Pulmonary artery endothelial cell (primary cell): ENCODE measurements around the gene UBE2F. TPM values are rescaled to one million over a fixed set of nuclear protein-coding genes. Genes with fewer than 3 reads are reported as not detected.
"Not testable (repeated sequence)": the region's sequence is repeated elsewhere in the genome, so short reads cannot be mapped to it uniquely, and the experiment has no call there.

ENCODE experiments used
- DNase-seq: peaks from one replicate; pipeline ENCODE4 v3.0.0-alpha.2; 2011; ENCODE audit warnings: low read depth, low spot score
- total RNA-seq: library from RNA; depleted of rRNA; stranded (reverse); fragments of >200 nt; gene quantifications from 2 replicates; pipeline ENCODE4 v1.2.3, GENCODE V29; 2014

UBE2F gene
- total RNA-seq, 1 donor from 2014 or later = 39.1 TPM

- no peak for DNase-seq
These were observed 78.8 kb downstream of the UBE2F start for GRCh38 chr2:238045575-238045974.

GRCh38 chr2:238046725-238047270 is 80.0 kb downstream of the UBE2F start:
- no peak for DNase-seq

GRCh38 chr2:238053191-238053776 is 86.5 kb downstream of the UBE2F start:
- no peak for DNase-seq

- DNase-seq = no peak
These were observed 89.0 kb downstream of the UBE2F start for GRCh38 chr2:238055841-238056240.

- not testable (repeated sequence) for DNase-seq
These were observed 91.1 kb downstream of the UBE2F start for GRCh38 chr2:238057696-238058575.

- no peak for DNase-seq
These were observed 92.7 kb downstream of the UBE2F start for GRCh38 chr2:238059505-238059904.

- no peak for DNase-seq
These were observed 93.3 kb downstream of the UBE2F start for GRCh38 chr2:238060096-238060541.

- peak; percentile 90 for DNase-seq
These were observed 93.9 kb downstream of the UBE2F start, which contains the start of gene SCLY for GRCh38 chr2:238060542-238061314. TSS of gene SCLY (plus strand) at chr2:238061001. CDS start at chr2:238061055, 54 bp downstream.

GRCh38 chr2:238061315-238062202 is 94.7 kb downstream of the UBE2F start:
- no peak for DNase-seq

GRCh38 chr2:238063414-238064189 is 96.8 kb downstream of the UBE2F start:
- no peak for DNase-seq

- no peak for DNase-seq
These were observed 97.6 kb downstream of the UBE2F start for GRCh38 chr2:238064376-238064775.

GRCh38 chr2:238065071-238065846 is 98.4 kb downstream of the UBE2F start:
- no peak for DNase-seq

GRCh38 chr2:238066218-238066617 is 99.4 kb downstream of the UBE2F start:
- DNase-seq = no peak

GRCh38 chr2:238066718-238067117 is 99.9 kb downstream of the UBE2F start:
- not testable (repeated sequence) for DNase-seq

- no peak for DNase-seq
These were observed 101.1 kb downstream of the UBE2F start for GRCh38 chr2:238067939-238068338.

- no peak for DNase-seq
These were observed 102.4 kb downstream of the UBE2F start for GRCh38 chr2:238069021-238069709.

GRCh38 chr2:238069877-238070276 is 103.1 kb downstream of the UBE2F start:
- no peak for DNase-seq

- DNase-seq = no peak
These were observed 108.6 kb downstream of the UBE2F start for GRCh38 chr2:238075397-238075796.
